ENCODE results near the gene FTCDNL1. TPM values are rescaled to one million over a fixed set of nuclear protein-coding genes. Genes with fewer than 3 reads are reported as not detected.

FTCDNL1 gene
- total RNA-seq, 1 donor, result 1.5 TPM

GRCh38 chr2:199765646-199766045, 85.3 kb downstream of the FTCDNL1 start:
- no peak overlapping the region for H3K4me3 ChIP-seq (ENCODE audit: low read depth, low read length)
- no peak for DNase-seq (ENCODE audit: low read depth)
- TF ChIP-seq CTCF (IDR thresholded peaks at IDR 0.05; ENCODE audit: insufficient read depth, low read length), result no peak

DNA sequence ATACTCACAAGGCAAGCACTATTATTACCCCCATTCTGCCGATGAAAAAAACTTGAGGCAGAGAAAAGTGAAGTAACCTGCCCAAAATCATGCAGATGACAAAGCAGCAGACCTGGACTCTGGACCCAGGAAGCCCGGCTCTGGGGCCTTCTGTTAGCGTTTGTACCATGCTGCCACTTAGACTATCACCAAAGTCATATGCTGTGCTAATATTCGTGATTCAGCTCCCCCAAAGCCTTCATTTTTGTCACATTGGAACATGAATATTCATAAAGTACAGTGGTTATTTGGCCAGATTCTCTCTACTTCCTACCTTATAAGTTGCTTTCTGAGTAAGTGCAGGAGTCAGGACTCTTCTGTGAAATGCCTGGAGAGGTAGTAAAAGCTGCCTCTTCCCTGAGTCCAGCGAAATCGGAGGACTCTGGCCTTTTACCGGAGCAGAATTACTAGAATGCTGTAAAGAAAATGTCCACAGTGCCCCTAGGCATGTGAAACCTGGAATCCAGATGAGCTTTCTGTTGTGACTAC, 86.7 kb downstream of the FTCDNL1 start:
- DNase-seq (ENCODE audit: low read depth), result no peak
- H3K4me3 ChIP-seq (ENCODE audit: low read depth, low read length), result no peak overlapping the region
- TF ChIP-seq CTCF (IDR thresholded peaks at IDR 0.05; ENCODE audit: insufficient read depth, low read length), result no peak

DNA sequence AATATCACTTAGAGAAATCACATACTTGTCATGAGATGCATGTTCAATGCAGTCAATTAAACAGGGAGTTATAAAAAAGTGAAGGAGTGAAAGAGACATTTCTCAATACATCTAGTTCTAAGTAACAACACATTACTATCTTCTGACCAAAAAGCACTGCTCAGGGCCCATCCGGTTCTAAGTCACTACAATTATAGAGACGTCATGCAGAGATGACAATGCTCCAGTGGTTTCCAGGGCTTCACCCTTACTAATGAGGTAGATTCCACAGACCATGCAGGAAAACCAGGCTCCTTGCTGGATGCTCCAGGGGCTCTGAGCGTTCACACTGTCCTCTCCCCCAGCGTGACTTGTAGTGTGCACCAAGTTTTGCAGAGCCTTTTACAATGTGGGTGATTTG, 88.0 kb downstream of the FTCDNL1 start:
- TF ChIP-seq CTCF (IDR thresholded peaks at IDR 0.05; ENCODE audit: insufficient read depth, low read length), result no peak
- DNase-seq (ENCODE audit: low read depth), result no peak
- no peak overlapping the region for H3K4me3 ChIP-seq (ENCODE audit: low read depth, low read length)

GRCh38 chr2:199760574-199760973, 90.4 kb downstream of the FTCDNL1 start:
- no peak for DNase-seq (ENCODE audit: low read depth)
- no peak for TF ChIP-seq CTCF (IDR thresholded peaks at IDR 0.05; ENCODE audit: insufficient read depth, low read length)
- no peak overlapping the region for H3K4me3 ChIP-seq (ENCODE audit: low read depth, low read length)

- TF ChIP-seq CTCF (IDR thresholded peaks at IDR 0.05; ENCODE audit: insufficient read depth, low read length), result no peak
- no peak overlapping the region for H3K4me3 ChIP-seq (ENCODE audit: low read depth, low read length)
- DNase-seq (ENCODE audit: low read depth), result peak; percentile 25
Observed at GRCh38 chr2:199757233-199757870, 93.6 kb downstream of the FTCDNL1 start.

DNA sequence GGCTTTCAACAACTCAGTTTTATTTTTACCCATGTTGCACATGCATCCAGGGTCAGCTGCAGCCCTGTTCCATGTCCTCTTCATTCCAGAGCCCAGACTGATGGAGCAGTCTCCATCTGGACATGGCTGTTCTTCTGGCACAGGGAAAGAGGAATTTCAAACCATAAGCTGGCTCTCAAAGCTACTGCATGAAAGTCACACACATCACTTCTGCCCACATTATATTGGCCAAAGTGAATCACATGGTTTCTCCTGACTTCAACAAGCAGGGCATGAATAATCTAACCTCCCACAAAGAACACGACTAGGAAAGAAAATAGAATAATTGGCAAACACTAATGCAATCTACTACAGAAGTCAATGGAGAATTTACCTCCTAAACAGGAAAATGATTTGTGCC, 94.2 kb downstream of the FTCDNL1 start:
- TF ChIP-seq CTCF (IDR thresholded peaks at IDR 0.05; ENCODE audit: insufficient read depth, low read length), result no peak
- DNase-seq (ENCODE audit: low read depth), result no peak
- no peak overlapping the region for H3K4me3 ChIP-seq (ENCODE audit: low read depth, low read length)

- no peak for TF ChIP-seq CTCF (IDR thresholded peaks at IDR 0.05; ENCODE audit: insufficient read depth, low read length)
- H3K4me3 ChIP-seq (ENCODE audit: low read depth, low read length), result no peak overlapping the region
- DNase-seq (ENCODE audit: low read depth), result no peak
Observed at GRCh38 chr2:199756211-199756610, 94.8 kb downstream of the FTCDNL1 start.

Data from fibroblast of the aortic adventitia (primary cell).